ENCODE results near the gene ABHD12.

ABHD12 gene

DNA sequence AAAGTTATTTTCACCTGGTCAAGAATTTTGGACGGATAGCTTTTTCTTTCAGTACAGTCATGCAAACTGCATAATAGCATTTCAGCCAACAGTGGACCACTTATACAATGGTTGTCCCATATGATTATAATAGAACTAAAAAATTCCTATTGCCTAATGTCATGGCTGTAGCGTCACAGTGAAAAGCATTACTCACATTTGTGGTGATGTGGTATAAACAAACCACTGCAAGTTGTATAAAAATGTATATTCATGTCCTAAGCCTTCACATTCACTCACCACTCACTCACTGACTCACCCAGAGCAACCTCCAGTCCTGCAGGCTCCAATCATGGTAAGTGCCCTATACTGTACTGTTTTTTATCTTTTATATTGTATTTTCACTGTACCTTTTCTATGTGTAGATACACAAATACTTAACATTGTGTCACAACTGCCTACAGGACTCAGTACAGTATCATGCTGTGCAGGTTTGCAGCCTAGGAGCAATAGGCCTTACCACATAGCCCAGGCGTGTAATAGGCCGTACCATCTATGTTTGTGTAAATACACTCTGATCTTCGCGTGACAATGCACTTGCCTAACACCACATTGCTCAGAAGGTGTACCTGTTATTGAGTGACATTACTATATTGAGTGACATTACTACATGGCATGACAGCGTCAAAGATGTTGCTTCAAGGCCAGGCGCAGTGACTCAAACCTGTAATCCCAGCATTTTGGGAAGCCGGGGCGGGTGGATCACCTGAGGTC, 17.9 kb downstream of the ABHD12 start:
- H3K9ac ChIP-seq (ENCODE audit: low read length), result no peak overlapping the region
- peaks cover 12% of the 10 kb centered on the region for H3K4me1 ChIP-seq (ENCODE audit: insufficient read depth, low read length, severe bottlenecking)
- no peaks in the 10 kb centered on the region for H4K20me1 ChIP-seq (ENCODE audit: insufficient read depth, low read length)
- no peak overlapping the region for H3K27ac ChIP-seq (ENCODE audit: low read depth, low read length, poor library complexity, severe bottlenecking)
- H3K9me2 ChIP-seq (ENCODE audit: low read depth, low read length), result no peaks in the 10 kb centered on the region
- no peaks in the 10 kb centered on the region for H3K9me3 ChIP-seq (ENCODE audit: low read length)
- 0 out of 2 replicates have a peak, but pooled peaks cover 5% of the 10 kb centered on the region for H3K79me2 ChIP-seq (ENCODE audit: insufficient read depth, low read length)
- TF ChIP-seq, protein P1, sequence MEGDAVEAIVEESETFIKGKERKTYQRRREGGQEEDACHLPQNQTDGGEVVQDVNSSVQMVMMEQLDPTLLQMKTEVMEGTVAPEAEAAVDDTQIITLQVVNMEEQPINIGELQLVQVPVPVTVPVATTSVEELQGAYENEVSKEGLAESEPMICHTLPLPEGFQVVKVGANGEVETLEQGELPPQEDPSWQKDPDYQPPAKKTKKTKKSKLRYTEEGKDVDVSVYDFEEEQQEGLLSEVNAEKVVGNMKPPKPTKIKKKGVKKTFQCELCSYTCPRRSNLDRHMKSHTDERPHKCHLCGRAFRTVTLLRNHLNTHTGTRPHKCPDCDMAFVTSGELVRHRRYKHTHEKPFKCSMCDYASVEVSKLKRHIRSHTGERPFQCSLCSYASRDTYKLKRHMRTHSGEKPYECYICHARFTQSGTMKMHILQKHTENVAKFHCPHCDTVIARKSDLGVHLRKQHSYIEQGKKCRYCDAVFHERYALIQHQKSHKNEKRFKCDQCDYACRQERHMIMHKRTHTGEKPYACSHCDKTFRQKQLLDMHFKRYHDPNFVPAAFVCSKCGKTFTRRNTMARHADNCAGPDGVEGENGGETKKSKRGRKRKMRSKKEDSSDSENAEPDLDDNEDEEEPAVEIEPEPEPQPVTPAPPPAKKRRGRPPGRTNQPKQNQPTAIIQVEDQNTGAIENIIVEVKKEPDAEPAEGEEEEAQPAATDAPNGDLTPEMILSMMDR (IDR thresholded peaks at IDR 0.05; ENCODE audit: low read length), result no peak
- H3K36me3 ChIP-seq (ENCODE audit: insufficient read depth, low read length), result no peaks in the 10 kb centered on the region; the same call in 1 of the 2 replicates
- no peak overlapping the region for H3K4me2 ChIP-seq (ENCODE audit: low read length)
- H3K27me3 ChIP-seq (ENCODE audit: insufficient read depth, low read length), result no peaks in the 10 kb centered on the region
- no peaks in the 10 kb centered on the region for H3F3A ChIP-seq (ENCODE audit: insufficient read depth, low read length)
- no peak overlapping the region for H2AFZ ChIP-seq (ENCODE audit: low read length)
- H3K4me3 ChIP-seq (ENCODE audit: low read depth, low read length, poor library complexity, severe bottlenecking), result no peak overlapping the region

DNA sequence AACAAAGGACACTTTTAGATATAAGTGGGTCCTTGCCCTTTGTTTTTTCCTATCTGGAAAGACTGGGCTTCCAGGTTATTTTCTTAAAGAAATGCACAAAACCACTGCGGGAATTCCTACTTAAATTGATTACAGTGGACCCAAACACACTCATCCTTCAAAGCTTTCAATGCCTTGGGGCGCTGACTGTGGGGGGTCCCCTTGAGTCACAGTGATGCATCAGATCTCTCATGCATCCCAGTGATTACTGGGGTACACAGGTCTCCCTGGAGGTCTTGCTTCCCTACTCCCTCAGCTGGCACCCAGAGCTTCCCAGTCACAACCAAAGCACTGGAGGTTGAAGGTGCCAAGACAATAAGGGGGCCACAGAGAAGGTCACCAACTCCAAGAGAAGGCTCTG, 20.7 kb downstream of the ABHD12 start:
- H3K4me3 ChIP-seq (ENCODE audit: low read depth, low read length, poor library complexity, severe bottlenecking), result no peak overlapping the region
- H3K79me2 ChIP-seq (ENCODE audit: insufficient read depth, low read length), result no peaks in the 10 kb centered on the region
- no peaks in the 10 kb centered on the region for H3K9me2 ChIP-seq (ENCODE audit: low read depth, low read length)
- H3K9me3 ChIP-seq (ENCODE audit: low read length), result no peaks in the 10 kb centered on the region; the same call in 1 of the 2 replicates
- no peak overlapping the region for H3K4me2 ChIP-seq (ENCODE audit: low read length)
- H3K4me1 ChIP-seq (ENCODE audit: insufficient read depth, low read length, severe bottlenecking), result peaks cover 12% of the 10 kb centered on the region
- TF ChIP-seq EZH2 (IDR thresholded peaks at IDR 0.05; ENCODE audit: borderline replicate concordance, low read length), result no peak
- no peak overlapping the region for H3K27ac ChIP-seq (ENCODE audit: low read depth, low read length, poor library complexity, severe bottlenecking)
- H3F3A ChIP-seq (ENCODE audit: insufficient read depth, low read length), result no peaks in the 10 kb centered on the region
- H4K20me1 ChIP-seq (ENCODE audit: insufficient read depth, low read length), result no peaks in the 10 kb centered on the region
- 0 out of 2 replicates have a peak, but pooled peaks cover 4% of the 10 kb centered on the region for H3K36me3 ChIP-seq (ENCODE audit: insufficient read depth, low read length)
- H3K9ac ChIP-seq (ENCODE audit: low read length), result no peak overlapping the region
- no peak overlapping the region for H2AFZ ChIP-seq (ENCODE audit: low read length)
- H3K27me3 ChIP-seq (ENCODE audit: insufficient read depth, low read length), result no peaks in the 10 kb centered on the region

DNA sequence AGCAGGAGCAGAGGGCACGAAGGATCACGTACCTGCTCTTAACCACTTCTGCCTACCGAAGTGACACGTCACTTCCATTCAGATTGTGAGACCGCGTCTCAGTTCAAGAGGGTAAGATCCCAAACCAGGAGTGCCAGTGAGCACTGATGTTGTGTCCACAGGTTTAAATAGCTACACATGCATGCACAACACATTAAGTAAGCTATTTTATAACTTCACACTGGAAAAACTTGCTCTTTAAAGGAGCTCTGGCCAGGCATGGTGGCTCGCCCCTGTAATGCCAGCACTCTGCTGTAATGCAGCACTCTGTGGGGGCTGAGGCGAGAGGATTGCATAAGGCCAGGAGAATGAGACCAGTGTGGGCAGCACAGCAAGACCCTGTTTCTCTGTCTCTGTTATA, 21.1 kb downstream of the ABHD12 start:
- Histone ChIP-seq H4K20me1 (ENCODE audit: insufficient read depth, low read length) (no peaks in the 10 kb centered on the region), H3K4me3 (ENCODE audit: low read depth, low read length, poor library complexity, severe bottlenecking) (no peak overlapping the region), H3F3A (ENCODE audit: insufficient read depth, low read length) (no peaks in the 10 kb centered on the region), H3K9me3 (ENCODE audit: low read length) (peaks cover 3% of the 10 kb centered on the region; the same call in 1 of the 2 replicates), H3K36me3 (ENCODE audit: insufficient read depth, low read length) (peaks cover 7% of the 10 kb centered on the region), H3K27me3 (ENCODE audit: insufficient read depth, low read length) (no peaks in the 10 kb centered on the region), H2AFZ (ENCODE audit: low read length) (no peak overlapping the region), H3K27ac (ENCODE audit: low read depth, low read length, poor library complexity, severe bottlenecking) (no peak overlapping the region), H3K4me2 (ENCODE audit: low read length) (no peak overlapping the region), H3K4me1 (ENCODE audit: insufficient read depth, low read length, severe bottlenecking) (peaks cover 12% of the 10 kb centered on the region), H3K79me2 (ENCODE audit: insufficient read depth, low read length) (no peaks in the 10 kb centered on the region), H3K9me2 (ENCODE audit: low read depth, low read length) (no peaks in the 10 kb centered on the region), H3K9ac (ENCODE audit: low read length) (no peak overlapping the region)
- TF ChIP-seq, protein P1 (IDR thresholded peaks at IDR 0.05; ENCODE audit: low read length), result no peak
- TF ChIP-seq EZH2 (IDR thresholded peaks at IDR 0.05; ENCODE audit: borderline replicate concordance, low read length), result no peak

DNA sequence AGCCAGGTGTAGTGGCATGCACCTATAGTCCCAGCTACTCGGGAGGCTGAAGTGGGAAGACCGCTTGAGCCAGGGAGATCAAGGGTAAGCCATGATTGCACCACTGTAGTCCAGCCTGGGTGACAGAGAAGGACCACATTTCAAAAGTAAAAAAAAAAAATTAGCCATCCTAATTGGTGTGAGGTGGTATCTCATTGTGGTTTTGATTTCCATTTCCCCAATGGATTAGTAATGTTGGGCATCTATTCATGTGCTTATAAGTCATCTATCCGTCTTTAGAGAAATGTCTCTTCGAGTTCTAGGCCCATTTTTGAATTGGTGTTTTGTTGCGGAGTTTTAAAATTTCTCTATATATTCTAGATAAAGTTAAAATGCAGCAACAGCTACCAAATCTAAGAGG, 21.7 kb downstream of the ABHD12 start:
- Histone ChIP-seq H4K20me1 (ENCODE audit: insufficient read depth, low read length) (no peaks in the 10 kb centered on the region), H3K9ac (ENCODE audit: low read length) (no peak overlapping the region), H3K79me2 (ENCODE audit: insufficient read depth, low read length) (no peaks in the 10 kb centered on the region), H3K4me3 (ENCODE audit: low read depth, low read length, poor library complexity, severe bottlenecking) (no peak overlapping the region), H3K36me3 (ENCODE audit: insufficient read depth, low read length) (peaks cover 10% of the 10 kb centered on the region), H3K4me1 (ENCODE audit: insufficient read depth, low read length, severe bottlenecking) (peaks cover 12% of the 10 kb centered on the region), H2AFZ (ENCODE audit: low read length) (no peak overlapping the region), H3F3A (ENCODE audit: insufficient read depth, low read length) (no peaks in the 10 kb centered on the region), H3K9me2 (ENCODE audit: low read depth, low read length) (no peaks in the 10 kb centered on the region), H3K27ac (ENCODE audit: low read depth, low read length, poor library complexity, severe bottlenecking) (no peak overlapping the region), H3K27me3 (ENCODE audit: insufficient read depth, low read length) (no peaks in the 10 kb centered on the region), H3K9me3 (ENCODE audit: low read length) (peaks cover 3% of the 10 kb centered on the region; the same call in 1 of the 2 replicates), H3K4me2 (ENCODE audit: low read length) (no peak overlapping the region)
- TF ChIP-seq, protein P1 (IDR thresholded peaks at IDR 0.05; ENCODE audit: low read length), result no peak
- no peak for TF ChIP-seq EZH2 (IDR thresholded peaks at IDR 0.05; ENCODE audit: borderline replicate concordance, low read length)

All from OCI-LY1 (cell line).